Effector CD8-positive, alpha-beta T cell (primary cell): Measurements from ENCODE around the gene C3orf20.

Experiments used
- DNase-seq: peaks from one replicate; lab custom pipeline; 2025; lab: John Stamatoyannopoulos, UW

C3orf20 gene

DNA sequence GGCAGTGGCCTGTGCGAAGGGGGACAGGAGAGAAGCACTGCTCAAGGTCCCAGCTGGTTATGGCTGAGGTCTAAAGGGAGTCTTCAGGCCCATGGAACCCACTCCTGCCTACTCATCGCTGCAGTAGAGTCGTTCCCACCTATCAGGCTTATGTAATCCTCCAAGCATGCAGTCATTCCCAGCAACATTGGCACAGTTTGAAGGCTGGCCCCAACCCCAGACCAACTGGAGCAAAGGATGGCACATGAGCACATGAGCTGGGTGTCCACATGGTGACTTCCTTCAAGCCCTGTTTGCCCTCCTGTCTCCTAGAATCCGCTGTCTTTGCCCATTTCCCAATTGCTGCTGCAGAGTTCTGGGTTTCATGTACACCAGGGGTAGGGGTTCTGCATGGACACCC, 83.4 kb downstream of the C3orf20 start:
- no peak for DNase-seq

DNA sequence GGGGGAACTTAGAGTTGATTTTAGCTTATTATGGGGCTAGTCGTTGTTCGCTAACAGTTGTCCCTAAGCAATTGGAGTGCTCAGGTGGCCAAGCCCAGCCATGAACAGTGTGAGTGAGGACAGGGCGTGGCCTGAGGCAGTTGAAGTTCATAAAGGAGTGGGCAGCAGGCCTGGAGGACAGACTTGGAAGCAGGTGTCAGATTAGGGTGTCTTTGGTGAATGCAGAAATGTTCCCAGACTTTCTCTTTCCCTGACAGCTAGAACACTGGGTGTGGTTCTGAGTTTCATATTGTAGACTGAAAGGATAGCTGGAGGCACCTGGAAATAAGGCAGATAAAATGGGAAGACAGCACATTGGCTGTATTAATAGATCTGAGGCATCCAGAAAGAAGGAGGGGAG, 84.0 kb downstream of the C3orf20 start:
- DNase-seq, result no peak

DNA sequence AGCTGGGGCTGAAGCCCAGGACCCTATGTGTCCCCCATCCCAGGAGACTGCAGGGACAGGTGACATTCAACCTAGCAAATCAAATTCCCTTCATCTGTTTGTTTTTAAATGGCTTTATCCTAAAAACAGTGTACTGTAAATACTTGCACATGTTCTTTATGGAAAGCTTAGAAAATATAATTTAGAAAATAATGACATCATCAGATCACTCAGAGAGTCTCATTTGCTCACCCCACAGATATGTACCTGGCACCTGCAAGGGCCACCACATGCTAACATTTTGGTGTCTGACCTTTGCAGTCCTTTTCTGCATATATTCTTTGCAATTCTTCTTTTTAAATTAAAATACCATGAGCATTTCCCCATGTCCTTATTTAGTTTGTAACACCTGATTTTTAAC, 85.2 kb downstream of the C3orf20 start:
- no peak for DNase-seq

DNA sequence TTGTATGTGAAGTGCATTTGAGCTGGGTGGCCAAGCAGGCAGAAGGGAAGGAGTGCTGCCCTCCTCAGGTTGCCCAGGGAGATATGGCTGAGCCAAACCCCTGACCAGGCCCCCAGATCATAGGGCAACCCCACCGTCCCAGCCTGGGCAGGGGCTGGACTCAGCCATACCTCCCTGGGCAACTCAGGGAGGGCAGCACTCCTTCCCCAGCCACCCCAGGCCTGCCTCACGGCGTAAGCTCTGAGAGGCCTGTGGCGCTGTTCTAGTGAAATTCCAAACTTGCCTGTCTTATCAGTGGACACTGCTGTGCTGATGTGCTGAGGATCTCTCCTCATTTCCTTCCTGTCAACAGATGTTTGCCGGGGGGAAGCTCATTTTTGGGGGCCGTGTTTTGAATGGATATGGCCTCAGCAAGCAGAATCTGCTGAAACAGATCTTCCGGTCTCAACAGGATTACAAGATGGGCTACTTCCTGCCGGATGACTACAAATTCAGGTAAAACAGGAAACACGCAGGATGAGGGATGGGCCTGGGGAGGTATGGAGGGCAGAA, 86.3 kb downstream of the C3orf20 start:
- DNase-seq, result no peak

DNA sequence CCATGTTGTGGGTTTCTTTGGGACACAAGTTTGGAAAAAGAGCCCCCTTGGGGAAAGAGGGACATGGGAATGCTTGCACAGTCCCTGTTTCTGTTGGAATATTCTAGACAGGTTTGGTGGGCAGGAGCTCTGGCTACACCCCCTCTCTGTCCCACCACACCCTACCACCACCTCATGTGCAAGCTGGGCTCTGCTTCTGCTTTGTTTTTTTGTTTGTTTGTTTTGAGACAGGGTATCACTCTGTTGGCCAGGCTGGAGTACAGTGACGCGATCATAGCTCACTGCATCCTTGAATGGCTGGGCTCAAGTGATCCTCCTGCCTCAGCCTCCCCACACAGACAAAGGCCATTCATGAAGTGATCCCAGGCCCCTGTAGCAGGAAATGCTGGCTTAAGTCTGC, 86.9 kb downstream of the C3orf20 start:
- no peak for DNase-seq

DNA sequence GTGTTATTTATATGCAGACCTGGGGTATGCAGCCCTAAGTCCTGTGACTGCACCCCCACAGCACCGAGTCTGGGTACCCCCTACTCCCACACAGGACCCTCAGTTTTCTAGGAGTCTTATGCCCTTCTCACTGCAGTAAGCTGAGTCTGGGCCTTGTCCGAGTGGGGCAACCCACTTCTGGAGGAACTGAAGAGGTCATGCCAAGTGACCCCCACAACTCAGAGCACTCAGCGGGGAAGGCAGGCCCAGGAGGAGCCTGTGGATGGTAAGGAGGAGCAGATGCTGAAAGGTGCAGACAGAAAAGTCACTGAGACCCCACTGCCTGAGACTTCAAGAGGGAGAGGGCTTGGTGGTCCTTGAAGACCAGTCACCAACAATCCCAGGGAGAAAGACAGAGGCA, 87.8 kb downstream of the C3orf20 start:
- DNase-seq, result no peak

DNA sequence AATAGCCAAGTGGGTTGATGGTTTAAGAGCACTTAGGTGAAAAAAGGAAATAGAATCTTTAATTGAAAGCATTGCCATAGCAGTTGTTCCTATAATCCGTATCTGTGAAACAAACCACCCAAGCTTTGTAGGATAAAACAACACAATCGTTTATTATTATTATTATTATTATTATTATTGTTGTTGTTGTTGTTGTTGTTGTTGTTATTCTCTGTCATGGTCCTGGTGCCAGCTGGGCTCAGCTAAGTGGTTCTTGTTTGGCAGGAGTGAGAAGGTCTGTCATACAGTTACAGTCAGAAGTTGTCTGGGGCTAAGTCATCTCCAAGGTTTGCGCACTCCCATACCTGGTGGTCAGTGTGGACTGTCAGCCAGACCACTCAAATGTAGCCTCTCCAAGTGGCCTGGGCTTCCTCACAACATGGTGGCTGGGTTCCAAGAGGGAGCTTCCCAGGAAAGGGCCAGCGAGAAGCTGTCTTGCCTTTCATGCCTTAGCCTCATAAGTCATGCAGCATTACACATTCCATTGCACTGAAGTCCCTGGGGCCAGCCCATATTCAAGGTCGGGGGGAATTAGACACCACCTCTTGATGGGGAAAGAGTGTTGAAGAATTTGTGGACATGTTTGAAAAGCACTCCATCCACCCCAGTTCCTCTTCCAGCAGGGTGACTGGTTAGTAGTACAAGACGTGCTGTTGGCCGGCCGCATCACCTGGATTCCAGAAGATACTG, 89.6 kb downstream of the C3orf20 start:
- DNase-seq, result no peak

DNA sequence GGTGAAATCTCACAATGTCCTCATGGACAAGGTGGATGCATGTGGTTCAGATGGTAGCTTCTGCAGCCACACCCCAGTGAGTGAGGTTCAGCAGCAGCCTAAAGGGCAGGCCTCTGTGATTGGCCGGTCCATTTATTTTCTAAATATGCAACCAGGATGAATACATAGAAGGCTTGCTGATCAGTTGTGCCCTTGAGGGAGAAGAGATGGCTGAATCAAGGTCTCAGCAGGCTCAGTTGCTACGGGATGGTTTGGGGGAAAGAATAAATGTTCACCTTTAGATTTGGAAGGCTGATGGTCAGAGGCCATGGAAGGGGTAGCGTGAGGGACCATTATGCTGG, 90.1 kb downstream of the C3orf20 start:
- DNase-seq, result no peak

DNA sequence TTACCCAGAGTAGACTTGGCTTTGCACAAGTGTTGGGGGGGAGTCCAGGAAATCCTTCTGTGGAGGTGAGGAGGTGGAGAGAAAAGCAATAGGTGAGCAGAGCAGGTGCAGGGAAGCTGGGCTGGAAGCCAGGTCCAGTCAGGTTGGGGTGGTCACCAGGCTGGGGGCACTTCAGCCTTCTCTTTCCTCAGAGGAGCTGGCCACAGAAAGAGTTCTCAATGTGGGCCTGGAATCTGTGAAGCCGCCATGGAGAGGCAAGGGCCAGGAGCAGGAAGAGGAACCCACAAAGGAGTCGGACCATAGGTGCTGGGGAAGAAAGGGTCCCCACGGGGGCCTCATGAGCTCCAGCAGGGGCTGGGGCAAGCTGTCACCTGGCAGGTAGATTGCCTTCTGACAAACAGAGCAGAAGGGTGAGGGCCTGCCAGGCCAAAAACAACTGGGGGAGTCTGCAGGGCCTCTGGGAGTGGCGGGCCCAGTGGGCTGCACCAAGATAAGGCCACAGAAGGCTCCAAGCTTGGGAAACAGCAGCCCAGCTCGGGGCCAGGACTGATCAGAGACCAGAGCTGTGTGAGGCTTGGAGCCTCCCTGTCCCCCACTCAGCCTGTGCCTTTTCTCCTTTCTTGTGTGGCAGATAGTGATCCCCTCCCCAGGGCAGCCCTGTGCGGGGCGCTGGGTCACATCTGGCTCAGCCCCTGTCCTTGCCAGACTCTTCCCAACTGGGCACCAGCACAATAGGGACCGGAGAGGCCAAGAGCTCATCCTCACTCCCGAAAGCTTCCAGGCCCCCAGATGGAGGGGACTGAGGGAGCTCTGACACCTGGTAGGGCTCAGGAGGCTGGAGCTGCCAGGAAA, 90.9 kb downstream of the C3orf20 start:
- no peak for DNase-seq

DNA sequence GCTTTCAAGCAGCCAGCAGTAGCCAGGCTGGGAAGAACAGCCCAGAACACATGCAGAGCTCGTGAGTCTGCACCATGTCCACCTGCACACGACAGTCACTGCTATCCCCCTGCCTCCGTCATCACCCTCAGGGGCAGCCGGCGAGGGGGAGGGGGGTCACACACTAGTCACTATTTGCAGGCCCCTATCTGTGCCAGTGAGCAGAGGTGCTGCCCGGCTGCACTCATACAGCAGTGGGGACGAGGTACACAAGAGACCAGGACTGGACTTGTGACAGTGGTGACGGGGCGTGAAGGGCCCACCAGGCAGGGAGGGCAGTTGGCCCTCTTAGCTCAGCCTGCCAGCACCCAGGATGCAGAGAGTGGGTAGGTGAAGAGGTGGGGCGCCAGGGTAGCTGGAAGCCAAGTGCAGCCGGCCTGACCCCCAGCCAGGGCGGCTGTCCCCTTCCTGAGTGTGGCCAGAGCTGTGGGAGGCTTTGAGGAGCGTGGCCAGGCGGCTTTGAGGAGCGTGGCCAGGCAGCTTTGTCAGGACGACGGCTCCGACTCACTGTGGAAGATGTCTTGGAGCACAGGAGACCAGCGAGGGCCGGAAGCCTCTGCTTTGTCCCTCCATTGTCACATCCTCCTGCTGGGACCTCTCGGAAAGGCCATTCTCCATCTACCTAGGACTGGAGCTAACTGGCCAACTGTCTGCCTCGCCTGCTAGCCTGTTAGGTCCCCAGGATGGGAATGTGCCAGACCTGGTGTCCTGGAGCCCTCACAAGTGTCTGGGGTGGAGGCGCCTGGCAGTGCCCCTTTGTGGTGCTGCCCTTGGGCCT, 91.7 kb downstream of the C3orf20 start:
- DNase-seq, result no peak

DNA sequence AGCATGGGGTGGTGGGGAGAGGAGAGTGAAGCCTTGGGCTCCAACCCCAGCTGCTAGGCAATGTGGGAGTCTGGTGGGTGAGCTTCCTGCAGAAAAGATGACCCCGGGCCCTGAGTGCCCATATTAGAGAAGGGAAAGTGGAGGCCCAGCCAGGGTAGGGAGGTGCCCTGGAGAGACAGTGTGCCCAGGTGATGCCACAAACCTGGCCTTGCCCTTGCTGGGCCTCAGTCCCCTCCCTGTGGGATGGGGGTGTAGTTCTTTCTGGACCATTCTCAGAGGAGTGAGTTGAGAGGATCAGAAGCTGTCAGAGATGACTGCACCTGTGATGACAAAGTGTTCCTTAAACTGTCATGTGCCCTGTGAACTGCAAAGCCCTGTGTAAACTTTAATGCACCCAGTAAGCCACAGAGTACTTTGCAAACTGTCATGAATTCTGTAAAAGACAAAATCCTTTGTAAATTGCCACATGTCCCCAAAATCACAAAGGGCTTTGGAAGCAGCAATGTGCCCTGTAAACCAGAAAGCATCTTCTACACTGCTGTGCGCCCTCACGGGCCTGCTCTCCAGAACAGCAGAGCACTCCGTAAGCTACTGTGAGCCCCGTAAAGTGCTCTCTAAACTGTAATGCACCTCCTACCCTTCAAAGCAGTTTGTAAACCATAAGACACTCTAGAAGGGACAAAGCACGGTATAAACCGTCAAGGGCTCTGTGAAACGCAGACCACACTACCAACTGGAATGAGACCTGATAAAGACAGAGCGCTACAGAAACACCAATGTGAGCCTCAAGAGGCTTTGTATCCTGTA, 92.5 kb downstream of the C3orf20 start:
- DNase-seq, result no peak

DNA sequence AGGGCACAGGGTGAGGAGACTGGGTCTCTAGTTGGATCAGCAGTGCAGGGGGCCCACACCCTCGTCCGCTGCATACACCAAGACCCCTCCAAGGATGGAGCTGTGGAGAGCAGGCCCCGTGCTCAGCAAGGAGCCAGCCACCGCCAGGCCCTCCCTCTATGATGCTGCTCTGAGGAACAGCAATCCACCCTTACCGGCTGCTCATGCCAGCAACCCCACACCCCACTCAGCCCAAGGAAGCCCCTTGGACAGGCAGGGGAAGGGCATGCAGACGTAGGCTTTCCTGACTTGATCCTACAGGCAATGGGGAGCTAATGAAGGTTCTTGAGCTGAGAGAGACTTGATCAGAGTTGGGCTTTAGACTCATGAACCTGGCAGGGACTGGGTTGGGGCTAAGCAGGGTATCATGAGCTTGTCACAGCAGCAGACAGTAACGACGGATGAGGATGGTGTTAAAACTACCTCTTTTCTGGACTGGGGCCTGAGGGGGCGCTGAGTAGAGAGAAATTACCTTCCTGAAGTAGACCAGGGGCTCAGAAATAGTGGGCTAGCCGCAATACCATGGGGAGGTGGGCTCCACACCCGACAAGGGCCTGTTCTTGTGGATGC, 93.3 kb downstream of the C3orf20 start:
- no peak for DNase-seq

DNA sequence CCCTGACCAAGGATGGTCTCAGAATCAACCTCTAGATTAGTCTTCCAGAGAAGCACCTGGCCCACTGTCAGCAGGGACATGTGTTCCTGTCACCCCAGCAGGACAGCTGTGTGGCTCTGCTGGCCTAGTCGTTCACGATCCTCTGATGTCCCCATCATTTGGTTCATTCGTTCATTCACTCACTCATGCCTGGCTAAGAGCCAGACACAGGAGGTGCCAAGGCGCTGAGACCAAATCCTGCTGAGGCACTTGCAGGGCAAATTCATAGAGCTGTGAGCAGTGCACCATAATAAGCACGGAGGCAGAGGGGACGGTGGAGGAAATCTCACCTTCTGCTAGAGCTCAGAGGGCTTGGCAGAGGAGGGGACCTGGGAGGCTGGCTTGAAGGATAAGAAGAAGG, 93.9 kb downstream of the C3orf20 start:
- DNase-seq, result no peak

DNA sequence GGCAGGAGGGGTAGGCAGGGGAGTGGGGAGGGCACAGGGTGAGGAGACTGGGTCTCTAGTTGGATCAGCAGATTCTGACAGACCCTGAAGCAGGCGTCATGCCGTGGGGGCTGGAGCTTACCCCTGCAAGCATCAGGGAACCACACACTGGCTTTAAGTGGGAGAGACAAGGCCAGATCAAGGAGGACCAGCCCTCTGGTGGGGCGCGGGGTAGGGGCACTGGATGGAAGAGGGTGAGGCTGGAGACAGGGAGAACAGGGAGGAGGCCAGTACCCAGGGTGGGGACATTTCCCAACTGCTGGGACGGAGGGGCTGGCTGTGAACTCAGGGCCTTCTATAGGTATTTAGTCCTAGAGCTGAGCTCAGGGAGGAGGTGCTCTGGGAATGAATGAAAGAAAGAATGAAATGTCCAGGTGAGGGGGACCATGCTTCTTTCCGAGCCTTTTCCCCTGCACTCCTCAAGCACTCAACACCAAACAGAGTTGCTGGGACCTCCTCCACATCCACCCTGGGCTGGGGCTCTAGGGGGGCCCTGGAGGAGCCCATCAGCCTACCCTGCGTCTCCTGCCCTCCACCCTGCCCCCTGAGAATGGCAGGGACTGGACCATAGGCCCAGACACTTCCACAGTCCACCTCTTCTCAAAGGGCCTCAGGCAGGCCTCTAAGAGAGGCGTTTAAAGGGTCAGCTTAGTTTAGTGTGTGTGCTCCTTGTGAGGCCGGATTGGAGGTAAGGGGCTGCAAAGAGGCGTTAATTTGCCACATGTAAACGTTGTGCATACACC, 94.8 kb downstream of the C3orf20 start:
- no peak for DNase-seq

DNA sequence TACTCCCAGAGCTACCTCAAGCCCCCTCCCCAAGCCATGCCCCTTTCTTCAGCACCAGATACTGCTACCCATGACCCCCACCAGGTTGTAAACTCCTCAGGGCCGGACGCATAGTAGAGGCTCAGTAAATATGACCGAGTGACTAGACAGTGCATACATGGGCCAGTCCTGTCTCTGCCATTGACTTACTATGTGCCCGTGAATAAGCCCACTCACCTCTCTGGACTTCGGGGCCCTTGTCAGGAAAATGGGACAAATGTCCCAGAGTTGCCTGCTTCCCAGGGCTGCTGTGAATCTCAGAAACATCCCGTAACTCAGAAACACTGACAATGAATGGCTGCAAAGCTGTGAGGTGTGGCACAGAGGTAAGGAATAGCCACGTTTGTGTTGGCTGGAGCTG, 95.7 kb downstream of the C3orf20 start:
- DNase-seq, result no peak

DNA sequence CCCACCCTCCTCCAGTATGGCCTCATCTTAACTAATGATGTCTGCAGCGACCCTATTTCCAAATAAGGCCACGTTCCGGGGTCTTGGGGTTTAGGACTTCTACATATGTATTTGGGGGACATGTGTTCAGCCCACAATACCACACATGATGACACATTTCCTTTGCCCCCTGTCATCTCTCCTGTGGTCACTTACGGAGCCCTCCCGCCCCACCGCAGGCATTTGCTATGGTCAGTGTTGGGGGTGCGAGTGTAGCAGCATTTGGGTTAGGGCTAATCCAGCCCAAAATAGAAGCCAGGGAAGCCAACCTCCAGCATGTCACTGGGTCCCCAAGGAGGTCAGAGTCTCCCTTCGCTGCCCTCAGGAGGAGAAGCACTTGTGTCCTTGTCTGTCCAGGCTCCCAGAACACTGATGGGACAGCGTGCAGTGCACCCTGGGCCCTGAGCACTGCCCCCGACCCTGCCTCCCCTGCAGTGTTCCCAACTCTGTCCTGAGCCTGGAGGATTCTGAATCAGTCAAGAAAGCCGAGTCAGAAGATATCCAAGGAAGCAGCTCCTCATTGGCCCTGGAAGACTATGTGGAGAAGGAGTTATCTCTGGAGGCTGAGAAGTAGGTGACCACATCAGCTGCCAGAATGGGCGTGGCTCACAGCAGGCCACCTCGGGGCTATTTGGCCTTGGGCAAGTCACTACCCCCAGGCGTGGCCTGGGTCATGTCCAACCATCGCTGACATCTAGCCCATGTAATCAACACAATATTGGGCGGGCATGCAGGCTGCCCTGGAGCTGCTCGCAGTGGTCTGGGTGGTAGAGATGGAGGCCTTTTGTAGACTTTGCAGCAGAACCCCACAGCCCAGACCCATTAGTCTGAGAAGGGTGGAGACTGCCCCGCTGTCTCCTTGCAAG, 96.9 kb downstream of the C3orf20 start:
- no peak for DNase-seq

DNA sequence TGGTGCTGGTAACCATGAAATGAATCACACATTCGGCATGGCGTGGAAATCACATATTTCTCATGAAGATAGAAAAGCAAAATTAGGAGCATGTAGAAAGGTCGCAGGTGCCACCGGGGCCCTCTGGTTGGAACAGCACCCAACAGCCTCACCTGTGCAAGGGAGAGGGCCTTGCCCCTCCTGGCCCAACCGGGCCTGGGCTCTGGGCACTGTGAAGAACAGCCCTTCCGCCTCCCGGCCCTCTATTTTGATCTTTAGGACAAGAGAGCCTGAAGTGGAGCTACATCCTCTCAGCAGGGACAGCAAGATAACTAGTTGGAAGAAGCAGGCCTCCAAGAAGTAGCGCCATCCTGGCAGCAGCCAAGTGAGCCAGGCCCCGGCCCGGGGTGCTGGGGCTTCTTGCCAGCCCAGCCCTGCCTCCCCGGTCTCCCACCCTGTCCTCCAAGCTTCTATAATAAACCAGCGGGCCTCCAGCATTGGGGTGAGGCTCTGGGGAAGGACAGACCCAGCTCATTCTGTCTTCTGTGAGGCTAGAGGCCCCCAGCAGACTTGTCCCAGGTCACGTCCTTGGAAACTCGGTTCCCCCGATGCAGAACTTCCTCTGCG, 97.7 kb downstream of the C3orf20 start:
- no peak for DNase-seq

DNA sequence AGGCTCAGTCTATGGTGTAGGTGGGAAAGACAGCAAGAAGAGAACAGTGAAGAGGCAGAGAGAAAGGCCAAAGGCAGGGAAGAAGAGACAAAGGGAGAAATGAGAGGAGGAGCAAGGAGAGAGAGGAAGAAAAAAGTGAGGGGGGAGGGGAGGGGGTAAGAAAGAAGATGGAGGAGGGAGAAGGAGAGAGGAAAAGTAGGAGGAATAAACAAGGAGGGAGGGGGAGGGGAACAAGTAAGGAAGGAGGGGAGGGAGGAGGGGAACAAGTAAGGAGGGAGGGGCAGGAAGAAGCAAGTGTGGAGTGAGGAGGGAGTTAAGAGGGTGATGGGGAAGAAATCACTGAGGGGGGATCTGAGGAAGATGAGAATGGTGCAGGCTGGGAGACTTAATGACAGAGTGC, 98.3 kb downstream of the C3orf20 start:
- no peak for DNase-seq

DNA sequence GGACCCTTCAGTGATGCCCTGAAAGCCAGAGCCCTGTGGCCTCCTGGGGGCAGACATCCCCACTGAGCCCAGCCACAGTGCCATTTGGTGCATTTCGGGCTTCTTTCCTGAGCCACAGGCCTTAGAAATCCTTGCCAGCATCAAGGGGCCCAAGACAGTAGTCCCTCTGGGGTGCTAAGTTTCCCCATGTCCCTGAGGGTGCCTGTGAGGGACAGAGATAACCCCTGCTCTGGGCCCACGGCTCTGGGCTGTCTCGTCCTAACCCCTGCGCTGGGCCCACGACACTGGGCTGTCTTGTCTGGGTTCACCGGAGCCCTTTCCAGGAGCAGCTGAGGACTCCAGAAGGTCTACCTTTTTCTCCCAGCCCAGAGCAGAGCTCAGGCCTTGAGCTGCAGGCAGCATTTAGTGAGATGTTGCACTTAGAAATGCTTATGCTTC, 98.8 kb downstream of the C3orf20 start:
- no peak for DNase-seq
